G401.6 (cell line): Measurements from ENCODE around the gene FBXO42.
"Not testable (repeated sequence)": the region's sequence is repeated elsewhere in the genome, so short reads cannot be mapped to it uniquely, and the experiment has no call there.

Experiments used
- FAIRE-seq: peaks from 2 replicates; lab custom pipeline; 2012; peaks lifted over from hg19 to GRCh38; lab: Jason Lieb, UNC

FBXO42 gene

DNA sequence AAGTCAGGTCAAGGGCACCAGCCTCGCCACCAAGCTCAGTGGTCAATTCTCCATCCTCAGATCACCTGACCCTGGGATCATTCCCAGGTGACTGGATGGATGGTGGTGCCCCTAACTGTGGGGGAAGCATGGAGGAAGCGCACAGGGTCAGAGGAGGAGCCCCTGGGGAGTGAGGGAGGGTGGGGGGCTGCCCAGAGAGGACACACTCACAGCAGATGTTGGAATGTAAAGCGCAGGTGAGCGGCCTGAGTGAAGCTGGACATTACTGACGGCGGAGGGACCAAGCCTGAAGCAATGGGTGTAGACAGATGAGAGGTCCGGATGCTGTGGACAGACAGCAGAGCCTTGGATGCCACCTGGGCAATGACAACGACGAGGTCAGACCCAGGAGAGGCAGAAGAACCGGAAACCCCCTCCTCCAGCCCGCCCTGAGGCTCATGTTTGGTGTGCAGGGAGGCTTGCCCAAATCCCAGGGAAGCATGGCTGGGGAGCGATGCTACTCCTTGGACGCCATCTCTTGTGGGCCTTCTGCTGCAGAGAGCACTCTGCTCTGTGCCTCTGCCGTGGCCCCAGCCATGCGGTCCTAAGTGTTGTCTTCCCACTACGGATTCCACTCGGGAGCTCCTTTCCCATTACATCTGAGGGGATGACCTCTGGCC is 109.6 kb downstream of the FBXO42 start:
- FAIRE-seq = no peak

DNA sequence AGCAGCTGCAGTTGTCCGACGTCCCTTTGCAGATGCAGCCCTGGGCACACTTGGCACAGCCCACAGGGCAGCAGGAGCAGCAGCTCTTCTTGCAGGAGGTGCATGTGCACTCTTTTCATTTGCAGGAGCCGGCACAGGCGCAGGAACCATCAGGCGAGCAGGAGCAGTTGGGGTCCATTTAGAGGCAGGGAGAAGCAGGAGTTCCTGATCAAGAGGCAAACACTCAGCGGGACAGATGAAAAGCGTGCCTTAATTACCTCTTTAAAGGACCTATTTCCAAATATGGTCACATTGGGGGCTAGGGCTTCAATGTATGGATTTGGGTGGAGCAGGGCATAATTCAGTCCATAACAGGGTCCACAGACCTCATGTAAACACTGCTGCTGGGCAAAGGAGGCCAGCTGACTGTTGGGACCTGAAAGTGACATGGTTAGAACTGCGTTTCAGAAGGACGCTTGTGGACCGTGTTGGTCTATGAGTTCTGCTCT is 111.0 kb downstream of the FBXO42 start:
- no peak for FAIRE-seq

DNA sequence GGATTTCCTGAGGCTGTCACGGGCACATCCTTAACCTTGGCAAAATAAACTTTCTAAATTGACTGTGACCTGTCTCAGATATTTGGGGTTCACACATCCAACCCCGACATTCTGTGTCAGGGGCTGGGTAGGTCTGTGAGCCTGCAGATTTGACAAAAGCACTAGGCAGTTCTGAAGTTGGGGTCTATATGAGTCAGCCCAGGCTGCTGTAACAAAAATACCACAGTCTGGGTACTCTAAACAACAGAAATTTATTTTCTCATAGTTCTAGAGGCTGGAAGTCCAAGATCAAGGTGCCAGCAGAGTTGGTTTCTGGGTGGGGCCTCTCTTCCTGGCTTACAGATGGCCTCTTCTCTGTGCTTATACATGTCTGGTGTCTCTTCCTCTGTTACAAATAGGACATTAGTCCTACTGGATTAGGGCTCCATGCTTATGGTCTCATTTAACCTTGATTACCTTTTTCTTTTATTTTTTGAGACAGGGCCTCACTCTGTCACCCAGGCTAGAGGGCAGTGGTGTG is 112.2 kb downstream of the FBXO42 start:
- no peak for FAIRE-seq

DNA sequence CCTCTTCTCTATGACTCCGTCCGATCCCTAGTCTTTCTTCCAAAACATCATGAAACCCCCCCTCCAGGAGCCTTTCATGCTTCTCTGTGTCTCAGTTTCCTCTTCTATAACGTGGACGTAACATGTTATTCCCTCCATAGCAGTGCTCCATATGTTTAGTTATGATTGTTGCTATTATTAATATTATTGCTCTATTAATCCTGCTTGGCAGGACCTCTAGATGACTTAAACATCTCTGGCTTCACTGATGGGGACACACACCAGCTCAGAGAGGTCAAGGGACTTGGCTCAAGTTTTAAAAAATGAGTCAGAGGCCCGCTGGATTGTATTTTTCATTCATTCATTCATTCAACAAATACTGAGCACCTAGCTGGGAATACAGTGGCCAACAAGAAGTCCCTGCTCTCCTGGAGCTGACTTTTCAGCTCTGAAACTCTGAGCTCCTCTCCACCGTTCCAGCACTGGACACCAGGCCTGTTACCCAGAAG is 114.9 kb downstream of the FBXO42 start:
- FAIRE-seq = no peak

DNA sequence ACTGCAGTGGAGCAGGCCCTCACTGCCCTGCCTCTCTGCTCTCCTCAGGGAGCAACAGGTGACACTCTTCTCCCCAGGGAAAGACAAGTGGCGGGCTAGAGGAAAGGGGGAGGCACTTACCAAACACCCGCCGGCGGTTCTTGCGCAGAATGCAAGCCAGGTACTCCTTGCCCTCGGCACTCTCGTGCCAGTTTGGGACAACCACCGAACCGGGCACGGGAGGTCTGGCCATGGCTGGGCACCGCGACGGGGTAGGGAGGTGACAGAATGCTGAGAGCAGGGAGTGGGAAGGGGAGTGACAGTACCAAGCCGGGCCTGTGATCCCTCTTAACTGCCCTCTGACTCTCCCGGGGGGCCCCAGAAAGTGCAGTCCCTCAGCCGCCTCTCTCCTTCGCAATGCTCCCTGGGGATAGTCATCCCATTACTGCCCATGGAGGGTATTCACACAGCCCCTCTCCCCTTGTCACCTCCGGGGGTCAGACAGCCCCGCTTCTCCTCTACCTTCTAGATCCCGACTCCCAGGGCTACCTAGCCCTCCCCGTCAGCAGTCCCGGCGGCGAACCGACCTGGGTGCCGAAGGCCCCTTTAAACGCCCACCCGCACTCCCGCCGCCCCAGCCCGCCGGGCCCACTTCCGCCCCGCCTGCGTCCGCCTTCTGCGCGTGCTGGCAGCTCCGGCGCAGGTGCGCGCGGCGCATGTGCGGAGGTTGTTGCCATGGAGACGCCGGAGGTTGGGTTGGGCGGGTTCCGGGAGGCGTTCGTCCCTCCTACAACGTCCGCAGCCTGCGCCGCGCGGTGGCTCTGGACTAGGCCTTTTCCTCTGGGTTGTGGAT is 115.6 kb downstream of the FBXO42 start, which contains the start of gene CPLANE2:
Gene CPLANE2 (minus strand): TSS at position 673 of the 832 bp plus-strand sequence. CDS start 441 bp downstream, at position 232.
- peak; percentile 34 for FAIRE-seq

DNA sequence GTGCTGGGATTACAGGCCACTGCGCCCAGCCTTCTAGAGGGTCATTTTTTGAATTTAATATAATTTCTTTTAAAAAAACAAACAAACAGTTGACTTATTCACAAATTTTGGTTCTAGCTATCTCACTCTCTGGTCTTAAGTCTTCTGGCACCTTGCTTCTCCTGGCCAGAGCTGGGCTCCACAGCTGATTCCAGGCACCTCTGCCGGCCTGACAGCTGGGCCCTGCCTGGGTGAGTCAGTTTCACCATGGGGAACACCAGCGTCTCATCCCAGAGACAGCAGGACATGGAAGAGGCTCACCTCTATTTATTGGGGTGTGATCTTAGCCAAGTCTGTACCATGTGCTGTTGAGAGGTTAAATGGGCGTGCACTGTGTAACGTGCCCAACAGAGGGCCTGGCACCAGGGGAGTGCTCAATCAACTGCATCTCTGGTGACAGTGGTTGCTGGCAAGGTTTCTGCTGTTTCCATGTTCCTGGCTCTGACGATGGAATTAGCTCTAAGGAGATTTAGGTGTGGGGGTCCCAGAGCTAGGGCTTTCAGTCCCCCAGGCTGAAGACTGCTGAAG is 116.3 kb downstream of the FBXO42 start:
- no peak for FAIRE-seq

DNA sequence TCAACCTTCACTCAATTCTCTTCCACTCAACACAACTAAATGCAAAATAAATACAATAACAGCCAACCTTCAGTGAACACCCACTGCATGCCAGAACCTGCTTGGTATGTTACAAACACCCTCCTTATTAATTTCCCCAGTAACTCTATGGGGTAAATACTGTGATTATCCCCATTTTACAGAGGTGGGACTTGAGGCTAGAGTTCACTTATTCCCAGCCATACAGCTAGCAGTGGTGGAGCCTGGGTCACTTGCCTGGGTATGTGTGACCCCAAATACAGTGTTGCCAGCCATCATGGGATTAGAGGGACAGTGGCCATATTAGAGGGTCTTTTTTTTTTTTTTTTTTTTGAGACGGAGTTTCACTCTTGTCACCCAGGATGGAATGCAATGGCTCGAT is 116.9 kb downstream of the FBXO42 start:
- no peak for FAIRE-seq

DNA sequence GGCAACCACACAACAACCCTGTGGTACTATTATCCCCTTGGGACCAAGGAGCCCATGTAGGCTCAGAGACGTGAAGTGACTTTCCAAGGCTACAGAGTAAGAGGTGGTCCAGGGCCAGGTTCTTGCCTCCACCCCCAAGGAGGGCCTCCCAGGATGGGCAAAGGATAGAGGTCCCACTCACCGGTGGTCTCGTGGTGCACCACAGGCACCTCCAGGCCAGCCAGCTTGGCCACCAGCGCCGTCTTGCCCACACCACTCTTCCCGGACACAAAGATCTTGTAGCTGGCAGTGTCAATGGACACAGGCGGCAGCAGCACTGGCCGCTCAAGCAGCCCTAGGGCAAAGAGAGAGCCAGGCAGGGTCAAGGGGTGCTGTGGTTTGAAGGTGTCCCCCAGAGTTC is 118.8 kb downstream of the FBXO42 start:
- no peak for FAIRE-seq

DNA sequence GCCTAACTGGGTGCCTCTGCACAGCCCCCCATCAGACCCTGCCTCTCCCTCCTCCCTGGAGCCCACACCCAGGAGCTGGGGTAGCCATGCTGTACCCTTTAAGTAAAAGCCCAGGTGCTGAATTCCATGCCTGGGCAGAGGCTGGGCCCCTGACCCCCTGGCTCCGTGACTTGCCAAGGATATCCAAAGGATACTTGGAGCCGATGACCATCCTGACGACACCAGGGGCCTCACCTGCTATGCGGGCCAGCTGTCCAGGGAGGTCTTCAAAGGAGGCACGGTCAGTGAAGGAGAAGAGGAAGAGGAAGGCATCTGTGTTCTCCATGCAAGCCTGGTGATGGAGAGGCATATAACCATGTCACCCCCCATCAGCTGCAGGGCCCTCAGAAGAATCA is 120.0 kb downstream of the FBXO42 start:
- FAIRE-seq = no peak

DNA sequence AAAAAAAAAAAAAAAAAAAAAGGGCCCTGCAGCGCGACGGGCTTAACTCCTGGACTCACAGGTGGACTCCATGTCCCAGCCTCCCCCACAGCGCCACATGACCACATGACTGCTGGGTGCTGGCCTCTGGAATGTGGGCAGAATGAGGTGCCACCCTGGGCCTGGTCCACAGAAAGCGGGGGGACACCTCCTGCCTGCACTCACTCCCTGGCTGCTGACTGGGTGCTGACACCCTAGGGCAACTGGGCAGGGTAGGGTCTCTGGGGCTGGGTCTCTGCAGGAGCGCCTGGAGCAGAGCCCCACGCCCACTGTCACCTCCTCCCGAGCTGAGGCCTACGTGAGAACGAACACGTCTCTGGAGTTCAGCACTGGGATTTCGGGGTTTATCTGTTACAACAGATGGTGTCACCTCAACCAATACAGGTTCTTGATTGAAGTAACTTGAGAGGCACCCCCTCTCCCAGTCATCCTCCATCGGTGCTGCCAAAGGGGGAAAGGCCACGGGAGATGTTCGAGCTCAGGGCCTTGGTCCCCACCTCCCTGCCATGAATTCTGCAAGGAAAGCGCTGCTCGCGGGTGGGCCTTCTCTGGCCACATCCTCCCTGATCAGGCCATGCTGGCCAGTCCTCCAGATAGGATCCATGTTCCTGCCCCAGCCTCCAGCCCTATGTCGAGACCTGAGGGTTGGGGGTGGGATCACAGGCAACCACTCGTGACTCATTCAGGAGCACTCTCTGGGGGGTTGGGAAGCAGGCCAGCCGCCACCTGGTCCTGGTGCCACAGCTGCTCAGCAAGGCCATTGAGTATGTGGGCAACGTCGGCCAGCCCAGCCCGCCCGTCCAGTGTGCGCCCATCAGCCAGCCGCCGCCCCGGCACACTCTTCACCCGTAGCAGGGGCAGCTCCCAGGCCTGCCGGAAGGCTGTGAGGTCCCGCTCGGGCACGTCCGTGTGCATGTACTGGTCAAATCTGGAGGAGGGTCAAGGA is 120.7 kb downstream of the FBXO42 start:
- FAIRE-seq = no peak

DNA sequence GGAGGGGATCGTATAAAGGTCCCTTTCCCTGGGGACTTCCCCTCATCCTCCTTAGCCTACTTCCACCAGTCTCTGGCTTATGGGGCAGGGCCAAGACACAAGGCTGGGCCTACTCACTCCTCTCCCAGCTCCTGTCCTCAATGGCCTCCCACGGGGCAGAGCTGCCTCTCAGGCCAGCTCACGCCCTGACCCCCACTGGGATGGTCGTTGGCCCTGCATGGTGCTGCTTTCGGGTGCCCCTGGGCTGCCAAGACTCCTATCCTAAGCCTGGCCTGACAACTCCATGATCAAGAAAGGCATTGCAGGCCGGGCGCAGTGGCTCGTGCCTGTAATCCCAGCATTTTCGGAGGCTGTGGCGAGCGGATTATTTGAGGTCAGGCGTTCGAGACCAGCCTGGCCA is 121.5 kb downstream of the FBXO42 start:
- no peak for FAIRE-seq

DNA sequence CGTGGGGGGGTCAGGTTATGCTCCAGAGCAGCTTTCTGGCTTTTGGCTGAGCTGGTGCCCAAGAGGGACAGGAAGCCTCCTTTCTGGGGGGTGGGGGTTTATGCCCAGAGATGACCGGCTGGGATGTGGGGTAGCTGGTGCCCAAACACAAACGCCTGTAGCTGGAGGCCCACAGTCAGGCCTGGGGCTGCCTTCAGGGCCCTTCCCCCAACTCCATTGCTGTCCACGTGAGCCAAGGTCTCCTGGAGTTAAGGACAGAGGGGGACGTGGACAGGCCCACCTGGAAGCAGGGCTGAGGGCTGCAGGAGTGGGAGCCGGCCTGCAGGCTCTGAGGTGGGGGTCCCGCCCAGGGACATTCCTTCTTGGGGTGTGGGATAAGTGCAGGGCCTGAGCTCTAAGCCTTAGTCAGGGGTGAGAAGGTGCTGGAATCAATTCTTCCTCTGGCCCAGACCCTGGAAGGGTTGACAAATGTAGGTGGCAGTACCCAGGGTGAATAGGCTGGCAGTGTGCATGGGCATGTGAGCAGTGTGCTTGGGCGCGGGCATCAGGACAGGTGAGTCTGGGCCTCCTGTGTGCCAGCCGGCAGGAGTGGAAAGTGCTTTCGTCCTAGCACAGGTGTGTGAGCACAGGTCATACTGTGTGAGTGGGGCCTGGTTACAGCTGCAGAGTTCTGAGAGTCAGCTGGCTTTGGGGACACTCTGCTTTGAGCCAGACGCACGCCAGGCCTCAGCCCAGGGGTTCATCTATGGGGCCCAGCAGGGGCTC is 122.1 kb downstream of the FBXO42 start:
- FAIRE-seq = no peak

DNA sequence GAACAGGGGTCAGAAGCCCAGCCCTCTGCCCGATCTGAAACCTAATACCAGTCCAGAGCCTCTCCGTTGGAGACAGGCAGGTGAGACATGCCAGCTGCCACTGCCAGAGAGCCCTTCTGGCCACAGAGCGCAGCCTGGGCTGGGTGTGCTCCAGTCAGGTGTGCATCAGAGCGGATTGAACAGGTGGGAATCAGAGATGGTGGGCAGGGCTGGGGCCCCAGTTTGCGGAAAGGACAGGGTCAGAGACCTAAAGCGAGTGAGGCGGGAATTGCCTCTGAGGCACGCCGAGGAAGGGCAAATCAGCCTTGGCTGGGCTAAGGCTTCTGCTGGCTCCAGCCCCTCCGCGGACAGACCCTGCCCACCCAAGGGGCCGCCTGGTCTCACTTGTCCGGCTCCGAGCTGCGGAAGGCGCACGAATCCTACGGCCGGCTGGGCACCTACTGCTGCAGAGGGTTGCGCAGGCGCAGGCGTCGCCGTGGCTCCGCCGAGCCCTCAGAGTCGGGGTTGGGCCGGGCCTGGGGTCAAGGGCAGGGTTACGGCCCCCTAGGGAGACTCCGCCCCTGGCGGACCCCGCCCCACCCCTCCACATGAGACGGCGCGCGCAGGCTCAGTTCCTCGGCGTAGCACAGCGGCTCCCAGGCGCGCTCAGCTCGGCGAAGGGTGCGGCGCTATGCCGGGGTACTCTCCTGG is 125.6 kb downstream of the FBXO42 start:
- no peak for FAIRE-seq

DNA sequence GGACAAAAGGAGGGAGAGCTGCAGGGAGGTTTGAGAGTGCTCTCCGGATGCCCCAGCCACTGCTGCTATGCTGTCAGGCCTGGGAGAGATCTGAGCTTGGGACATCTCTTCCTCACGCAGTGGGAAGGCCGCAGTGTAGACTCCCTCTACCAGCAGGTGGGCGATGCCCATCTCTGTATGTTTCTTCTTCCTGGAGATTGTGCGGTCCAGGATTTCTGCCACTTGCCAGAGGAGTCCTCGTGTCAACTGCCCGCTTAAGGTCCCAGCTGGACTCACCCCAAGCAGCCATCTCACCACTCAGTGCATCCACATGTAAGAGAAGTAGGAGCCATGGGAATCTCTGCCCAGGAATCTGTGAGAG is 126.2 kb downstream of the FBXO42 start:
- FAIRE-seq = no peak

DNA sequence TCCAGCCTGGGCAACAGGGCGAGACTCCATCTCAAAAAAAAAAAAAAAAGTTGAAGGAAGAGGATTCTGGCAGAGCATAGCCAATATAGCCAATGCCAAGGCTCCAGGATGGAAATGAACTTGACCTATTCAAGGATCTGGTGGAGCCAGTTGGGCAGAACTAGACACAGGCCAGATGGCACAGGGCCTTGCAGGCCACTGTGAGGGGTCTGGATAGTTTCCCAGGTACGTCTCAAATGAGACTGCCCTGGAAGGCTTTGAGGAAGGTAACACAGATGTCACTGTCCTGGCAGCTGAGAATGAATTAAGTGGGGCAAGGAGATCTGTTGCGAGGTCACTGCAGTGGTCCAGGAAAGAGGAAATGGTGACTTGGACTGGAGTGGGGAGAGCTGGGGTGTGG is 127.8 kb downstream of the FBXO42 start:
- FAIRE-seq = no peak

DNA sequence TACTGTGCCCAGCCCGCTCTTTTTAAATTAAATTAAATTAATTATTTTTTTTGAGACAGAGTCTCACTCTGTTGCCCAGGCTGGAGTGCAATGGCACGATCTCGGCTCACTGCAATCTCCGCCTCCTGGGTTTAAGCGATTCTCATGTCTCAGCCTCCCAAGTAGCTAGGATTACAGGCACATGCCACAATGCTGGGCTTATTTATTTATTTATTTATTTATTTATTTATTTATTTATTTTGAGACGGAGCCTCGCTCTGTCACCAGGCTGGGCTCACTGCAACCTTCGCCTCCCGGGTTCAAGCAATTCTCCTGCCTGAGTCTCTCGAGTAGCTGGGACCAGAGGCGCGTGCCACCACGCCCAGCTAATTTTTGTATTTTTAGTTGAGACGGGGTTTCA is 129.6 kb downstream of the FBXO42 start:
- not testable (repeated sequence) for FAIRE-seq

DNA sequence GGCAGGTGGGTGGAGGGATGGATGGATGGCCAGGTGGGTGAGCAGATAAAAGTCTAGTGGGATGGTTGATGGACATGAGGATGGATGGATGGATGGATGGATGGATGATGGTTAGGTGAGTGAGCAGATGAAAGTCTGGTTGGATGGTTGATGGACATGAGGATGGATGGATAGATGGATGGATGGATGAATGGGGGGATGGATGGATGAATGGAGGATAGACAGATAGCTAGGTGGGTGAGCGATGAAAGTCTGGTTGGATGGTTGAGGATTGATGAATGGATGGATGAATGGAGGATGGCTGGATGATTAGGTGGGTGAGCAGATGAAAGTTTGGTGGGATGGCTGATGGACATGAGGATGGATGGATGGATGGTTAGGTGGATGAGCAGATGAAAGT is 130.8 kb downstream of the FBXO42 start:
- FAIRE-seq = no peak

DNA sequence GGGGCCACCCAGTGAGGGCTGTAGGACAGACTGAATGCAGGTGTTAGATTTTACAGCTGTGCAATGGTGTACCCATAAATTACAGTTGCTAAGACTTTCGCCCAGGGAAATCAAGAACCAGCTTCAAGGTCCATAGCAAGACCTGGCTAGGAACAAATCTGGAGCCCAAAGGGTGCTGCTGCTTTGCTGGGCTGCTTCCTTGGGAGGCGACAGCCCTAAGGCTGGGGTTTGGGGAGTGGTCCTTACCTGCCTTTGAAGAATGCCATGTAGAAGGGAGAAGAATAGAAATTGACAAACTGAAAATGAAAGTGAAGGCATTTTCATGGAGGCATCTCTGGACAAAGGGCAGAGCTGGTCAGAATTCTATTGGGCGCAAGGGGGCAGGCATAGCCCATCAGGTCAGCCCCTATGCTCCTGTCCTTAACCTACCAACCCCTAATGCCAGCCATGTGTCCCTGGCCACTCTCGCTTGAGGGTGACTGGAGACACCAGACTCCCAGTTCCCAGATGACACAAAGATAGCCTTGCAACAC is 132.2 kb downstream of the FBXO42 start:
- no peak for FAIRE-seq

DNA sequence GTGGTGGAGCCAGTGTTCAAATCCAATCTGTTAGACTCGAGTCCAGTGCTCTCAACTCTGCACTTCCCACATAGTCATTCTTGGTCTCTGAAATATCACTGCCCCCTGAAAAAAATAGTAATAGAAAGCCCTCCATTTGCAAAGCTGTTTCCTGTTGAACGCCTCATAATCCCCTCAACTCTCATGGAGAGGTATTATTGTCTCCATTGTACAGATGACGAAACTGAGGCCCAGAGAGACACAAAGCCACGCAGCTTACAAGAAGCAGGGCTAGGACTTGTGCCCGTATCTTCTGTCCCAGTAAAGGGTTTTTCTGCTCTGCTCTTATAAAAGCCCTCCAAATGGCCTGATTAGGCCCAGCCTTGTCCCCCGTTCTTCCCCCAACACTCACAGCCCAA is 133.6 kb downstream of the FBXO42 start:
- FAIRE-seq = no peak
